ENCODE measurements around the gene RSPH6A. TPM values are rescaled to one million over a fixed set of nuclear protein-coding genes. Genes with fewer than 3 reads are reported as not detected.

Gene RSPH6A
- total and polyA plus RNA-seq, 10 of the 15 experiments (the other 5 are each of a cell fraction or from before 2014, with no cell fraction given) = 0.03 to 0.41 (median 0.22) TPM; not detected in 4

DNA sequence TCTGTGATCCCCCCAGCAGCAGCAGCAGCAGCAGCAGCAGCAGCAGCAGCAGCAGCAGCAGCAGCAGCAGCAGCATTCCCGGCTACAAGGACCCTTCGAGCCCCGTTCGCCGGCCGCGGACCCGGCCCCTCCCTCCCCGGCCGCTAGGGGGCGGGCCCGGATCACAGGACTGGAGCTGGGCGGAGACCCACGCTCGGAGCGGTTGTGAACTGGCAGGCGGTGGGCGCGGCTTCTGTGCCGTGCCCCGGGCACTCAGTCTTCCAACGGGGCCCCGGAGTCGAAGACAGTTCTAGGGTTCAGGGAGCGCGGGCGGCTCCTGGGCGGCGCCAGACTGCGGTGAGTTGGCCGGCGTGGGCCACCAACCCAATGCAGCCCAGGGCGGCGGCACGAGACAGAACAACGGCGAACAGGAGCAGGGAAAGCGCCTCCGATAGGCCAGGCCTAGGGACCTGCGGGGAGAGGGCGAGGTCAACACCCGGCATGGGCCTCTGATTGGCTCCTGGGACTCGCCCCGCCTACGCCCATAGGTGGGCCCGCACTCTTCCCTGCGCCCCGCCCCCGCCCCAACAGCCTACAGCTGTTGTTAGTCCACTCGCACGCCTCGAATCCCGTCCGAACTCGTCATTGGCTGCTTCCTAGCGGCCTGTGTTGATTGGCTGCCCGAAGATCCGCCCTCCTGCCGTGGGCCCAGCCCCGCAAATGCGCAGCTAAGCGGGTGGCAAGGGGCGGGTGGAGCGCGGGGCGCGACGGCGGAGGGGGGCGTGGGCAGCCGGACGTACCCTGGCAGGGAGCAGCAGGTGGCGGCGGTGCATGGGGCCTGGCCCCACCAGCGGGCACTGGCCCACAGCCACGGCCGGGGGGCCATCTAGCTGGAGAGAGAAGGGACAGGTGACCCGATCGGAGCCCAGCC, 44.7 kb downstream of the RSPH6A start (continued):
- TF ChIP-seq, protein P1, sequence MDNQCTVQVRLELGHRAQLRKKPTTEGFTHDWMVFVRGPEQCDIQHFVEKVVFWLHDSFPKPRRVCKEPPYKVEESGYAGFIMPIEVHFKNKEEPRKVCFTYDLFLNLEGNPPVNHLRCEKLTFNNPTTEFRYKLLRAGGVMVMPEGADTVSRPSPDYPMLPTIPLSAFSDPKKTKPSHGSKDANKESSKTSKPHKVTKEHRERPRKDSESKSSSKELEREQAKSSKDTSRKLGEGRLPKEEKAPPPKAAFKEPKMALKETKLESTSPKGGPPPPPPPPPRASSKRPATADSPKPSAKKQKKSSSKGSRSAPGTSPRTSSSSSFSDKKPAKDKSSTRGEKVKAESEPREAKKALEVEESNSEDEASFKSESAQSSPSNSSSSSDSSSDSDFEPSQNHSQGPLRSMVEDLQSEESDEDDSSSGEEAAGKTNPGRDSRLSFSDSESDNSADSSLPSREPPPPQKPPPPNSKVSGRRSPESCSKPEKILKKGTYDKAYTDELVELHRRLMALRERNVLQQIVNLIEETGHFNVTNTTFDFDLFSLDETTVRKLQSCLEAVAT (IDR thresholded peaks at IDR 0.05) = no peak
- TF ChIP-seq SMC3 (IDR thresholded peaks at IDR 0.05; ENCODE audit: borderline replicate concordance, low read length) (peak; percentile 39; the same call in 1 of the 2 replicates), ZNF217 (IDR thresholded peaks at IDR 0.05) (no peak), RUNX3 (IDR thresholded peaks at IDR 0.05; ENCODE audit: low read length) (no peak), POLR2AphosphoS2 (IDR thresholded peaks at IDR 0.05; ENCODE audit: low read depth, low read length) (no peak), ZBTB33 (IDR thresholded peaks at IDR 0.05) (no peak), ZNF24 (IDR thresholded peaks at IDR 0.05) (no peak), IKZF1 (conservative IDR thresholded peaks at IDR 0.05) (peak; percentile 59), CHD1 (IDR thresholded peaks at IDR 0.05; ENCODE audit: low read depth, low read length) (no peak), SMARCA5 (IDR thresholded peaks at IDR 0.05) (peak; percentile 64; the same call in 1 of the 2 replicates), KLF5 (IDR thresholded peaks at IDR 0.05; ENCODE audit: partially characterized antibody) (no peak), HDAC2 (IDR thresholded peaks at IDR 0.05) (no peak), FOS (IDR thresholded peaks at IDR 0.05; ENCODE audit: borderline replicate concordance, extremely low read depth, insufficient read length) (no peak), EZH2 (IDR thresholded peaks at IDR 0.05; ENCODE audit: borderline replicate concordance, control insufficient read depth, low read depth, low read length) (no peak), ASH2L (IDR thresholded peaks at IDR 0.05; ENCODE audit: borderline replicate concordance, low read depth) (no peak), TAF1 (IDR thresholded peaks at IDR 0.05; ENCODE audit: borderline replicate concordance, low read depth, low read length) (no peak), BCLAF1 (IDR thresholded peaks at IDR 0.05) (no peak), NFIC (IDR thresholded peaks at IDR 0.05; ENCODE audit: low read depth, low read length) (no peak)
- TF ChIP-seq, protein P2, sequence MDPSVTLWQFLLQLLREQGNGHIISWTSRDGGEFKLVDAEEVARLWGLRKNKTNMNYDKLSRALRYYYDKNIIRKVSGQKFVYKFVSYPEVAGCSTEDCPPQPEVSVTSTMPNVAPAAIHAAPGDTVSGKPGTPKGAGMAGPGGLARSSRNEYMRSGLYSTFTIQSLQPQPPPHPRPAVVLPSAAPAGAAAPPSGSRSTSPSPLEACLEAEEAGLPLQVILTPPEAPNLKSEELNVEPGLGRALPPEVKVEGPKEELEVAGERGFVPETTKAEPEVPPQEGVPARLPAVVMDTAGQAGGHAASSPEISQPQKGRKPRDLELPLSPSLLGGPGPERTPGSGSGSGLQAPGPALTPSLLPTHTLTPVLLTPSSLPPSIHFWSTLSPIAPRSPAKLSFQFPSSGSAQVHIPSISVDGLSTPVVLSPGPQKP (IDR thresholded peaks at IDR 0.05; ENCODE audit: low read depth, low read length) = no peak
- TF ChIP-seq, protein P3, sequence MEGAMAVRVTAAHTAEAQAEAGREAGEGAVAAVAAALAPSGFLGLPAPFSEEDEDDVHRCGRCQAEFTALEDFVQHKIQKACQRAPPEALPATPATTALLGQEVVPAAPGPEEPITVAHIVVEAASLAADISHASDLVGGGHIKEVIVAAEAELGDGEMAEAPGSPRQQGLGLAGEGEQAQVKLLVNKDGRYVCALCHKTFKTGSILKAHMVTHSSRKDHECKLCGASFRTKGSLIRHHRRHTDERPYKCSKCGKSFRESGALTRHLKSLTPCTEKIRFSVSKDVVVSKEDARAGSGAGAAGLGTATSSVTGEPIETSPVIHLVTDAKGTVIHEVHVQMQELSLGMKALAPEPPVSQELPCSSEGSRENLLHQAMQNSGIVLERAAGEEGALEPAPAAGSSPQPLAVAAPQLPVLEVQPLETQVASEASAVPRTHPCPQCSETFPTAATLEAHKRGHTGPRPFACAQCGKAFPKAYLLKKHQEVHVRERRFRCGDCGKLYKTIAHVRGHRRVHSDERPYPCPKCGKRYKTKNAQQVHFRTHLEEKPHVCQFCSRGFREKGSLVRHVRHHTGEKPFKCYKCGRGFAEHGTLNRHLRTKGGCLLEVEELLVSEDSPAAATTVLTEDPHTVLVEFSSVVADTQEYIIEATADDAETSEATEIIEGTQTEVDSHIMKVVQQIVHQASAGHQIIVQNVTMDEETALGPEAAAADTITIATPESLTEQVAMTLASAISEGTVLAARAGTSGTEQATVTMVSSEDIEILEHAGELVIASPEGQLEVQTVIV (IDR thresholded peaks at IDR 0.05; ENCODE audit: borderline replicate concordance, partially characterized antibody) = no peak
